Type B pancreatic cell (in vitro differentiated cells): ENCODE measurements around the gene TMEM108. TPM values are rescaled to one million over a fixed set of nuclear protein-coding genes. Genes with fewer than 3 reads are reported as not detected.

Source experiments
- DNase-seq: peaks from one replicate; pipeline ENCODE4 v3.0.0; 2021; ENCODE audit warnings: mixed read lengths; ENCODE audit not compliant: unreplicated experiment; ENCODE audit errors: extremely low spot score
- H3K27ac Mint-ChIP-seq: 2 replicates; pipeline ENCODE4 v1.8.0; 2021; ENCODE audit warnings: mild to moderate bottlenecking, mixed read lengths
- H3K27me3 Mint-ChIP-seq: 2 replicates; pipeline ENCODE4 v1.8.0; 2021; ENCODE audit warnings: mixed read lengths
- H3K36me3 Mint-ChIP-seq: 2 replicates; pipeline ENCODE4 v1.8.0; 2021; ENCODE audit warnings: mixed read lengths
- H3K4me1 Mint-ChIP-seq: one replicate; pipeline ENCODE4 v1.8.0; 2021; ENCODE audit warnings: mixed read lengths; ENCODE audit not compliant: unreplicated experiment
- H3K4me3 Mint-ChIP-seq: 2 replicates; pipeline ENCODE4 v1.8.0; 2021; ENCODE audit warnings: mild to moderate bottlenecking, mixed read lengths
- H3K9me3 Mint-ChIP-seq: 2 replicates; pipeline ENCODE4 v1.8.0; 2021; ENCODE audit warnings: mixed read lengths
- CTCF ChIP-seq: fragments of 200-600 bp; sonication (generic); conservative IDR thresholded peaks from 2 replicates; pipeline ENCODE4 v1.5.0; 2021; ENCODE audit warnings: antibody characterized with exemption, mild to moderate bottlenecking
- total RNA-seq: library from RNA; stranded (reverse); gene quantifications from 2 replicates; pipeline ENCODE4 v1.2.1, GENCODE V29; 2021; ENCODE audit warnings: low replicate concordance

The TMEM108 gene
- total RNA-seq, 1 donor from 2014 or later: 7.4 TPM

- Mint-ChIP-seq H3K9me3 (no peaks in the 10 kb centered on the region), H3K4me1 (peaks cover 13% of the 10 kb centered on the region), H3K27me3 (peaks cover 3% of the 10 kb centered on the region), H3K36me3 (no peaks in the 10 kb centered on the region), H3K4me3 (no peak overlapping the region), H3K27ac (no peak overlapping the region)
- DNase-seq: no peak
- no peak for TF ChIP-seq CTCF
Observed at GRCh38 chr3:133404920-133405319, 366.7 kb downstream of the TMEM108 start.

GRCh38 chr3:133408366-133408765 is 370.2 kb downstream of the TMEM108 start:
- no peak for TF ChIP-seq CTCF
- H3K4me3 Mint-ChIP-seq: no peak overlapping the region
- H3K27me3 Mint-ChIP-seq: peaks cover 3% of the 10 kb centered on the region
- no peak overlapping the region for H3K27ac Mint-ChIP-seq
- DNase-seq: no peak
- no peaks in the 10 kb centered on the region for H3K9me3 Mint-ChIP-seq
- peaks cover 20% of the 10 kb centered on the region for H3K4me1 Mint-ChIP-seq
- H3K36me3 Mint-ChIP-seq: no peaks in the 10 kb centered on the region

GRCh38 chr3:133408961-133409360 is 370.8 kb downstream of the TMEM108 start:
- Mint-ChIP-seq H3K36me3 (no peaks in the 10 kb centered on the region), H3K27me3 (peaks cover 3% of the 10 kb centered on the region), H3K9me3 (no peaks in the 10 kb centered on the region), H3K4me1 (peaks cover 23% of the 10 kb centered on the region), H3K4me3 (no peak overlapping the region), H3K27ac (no peak overlapping the region)
- TF ChIP-seq CTCF: no peak
- no peak for DNase-seq

- H3K27me3 Mint-ChIP-seq: peaks cover 3% of the 10 kb centered on the region
- no peak for DNase-seq
- no peak for TF ChIP-seq CTCF
- no peak overlapping the region for H3K27ac Mint-ChIP-seq
- H3K9me3 Mint-ChIP-seq: no peaks in the 10 kb centered on the region
- H3K4me1 Mint-ChIP-seq: peaks cover 14% of the 10 kb centered on the region
- no peak overlapping the region for H3K4me3 Mint-ChIP-seq
- no peaks in the 10 kb centered on the region for H3K36me3 Mint-ChIP-seq
Observed at GRCh38 chr3:133410191-133410892, 372.2 kb downstream of the TMEM108 start.

GRCh38 chr3:133412183-133413132 is 374.3 kb downstream of the TMEM108 start:
- peaks cover 10% of the 10 kb centered on the region for H3K4me1 Mint-ChIP-seq
- peaks cover 3% of the 10 kb centered on the region for H3K27me3 Mint-ChIP-seq
- DNase-seq: no peak
- peak overlapping the region; percentile 25 for H3K27ac Mint-ChIP-seq
- H3K9me3 Mint-ChIP-seq: no peaks in the 10 kb centered on the region
- TF ChIP-seq CTCF: no peak
- H3K36me3 Mint-ChIP-seq: no peaks in the 10 kb centered on the region
- no peak overlapping the region for H3K4me3 Mint-ChIP-seq
